ENCODE data around the gene SLC26A1.

- TF ChIP-seq ZNF543 (CRISPR knock-in tag; IDR thresholded peaks at IDR 0.05) (no peak), BHLHE40 (IDR thresholded peaks at IDR 0.05; ENCODE audit: low read length) (no peak), ZNF746 (CRISPR knock-in tag; IDR thresholded peaks at IDR 0.05) (no peak), NR2F1 (CRISPR knock-in tag; IDR thresholded peaks at IDR 0.05) (no peak), HNF4A (CRISPR knock-in tag; IDR thresholded peaks at IDR 0.05) (no peak), NR2F6 (IDR thresholded peaks at IDR 0.05) (no peak), NR2F6 (CRISPR knock-in tag; IDR thresholded peaks at IDR 0.05) (no peak), ZNF333 (CRISPR knock-in tag; IDR thresholded peaks at IDR 0.05; ENCODE audit: borderline replicate concordance) (no peak), NCOR1 (IDR thresholded peaks at IDR 0.05; ENCODE audit: borderline replicate concordance, low read length) (no peak), ZNF24 (IDR thresholded peaks at IDR 0.05) (no peak), NFIB (CRISPR knock-in tag; IDR thresholded peaks at IDR 0.05; ENCODE audit: borderline replicate concordance) (no peak), TCF12 (IDR thresholded peaks at IDR 0.05) (no peak), TCF12 (CRISPR knock-in tag; IDR thresholded peaks at IDR 0.05) (no peak)
Measured at GRCh38 chr4:947491-947971, 45.7 kb downstream of the SLC26A1 start.

All from HepG2 (cell line).